HG02623 (cell line): ENCODE measurements around the gene BAX.

Source experiments
- ATAC-seq: cut with Tn5 transposase; IDR thresholded peaks from one replicate; pipeline ENCODE4 v1.9.1; 2021; ENCODE audit warnings: moderate library complexity; ENCODE audit not compliant: unreplicated experiment

The BAX gene

GRCh38 chr19:48928164-48929025, 26.3 kb upstream of the BAX start:
- ATAC-seq: no peak

GRCh38 chr19:48933382-48933932, 21.2 kb upstream of the BAX start, which contains the start of gene DHDH:
DHDH (plus strand) TSS chr19:48933699; CDS start chr19:48933722, 23 bp downstream.
- ATAC-seq: no peak

DNA sequence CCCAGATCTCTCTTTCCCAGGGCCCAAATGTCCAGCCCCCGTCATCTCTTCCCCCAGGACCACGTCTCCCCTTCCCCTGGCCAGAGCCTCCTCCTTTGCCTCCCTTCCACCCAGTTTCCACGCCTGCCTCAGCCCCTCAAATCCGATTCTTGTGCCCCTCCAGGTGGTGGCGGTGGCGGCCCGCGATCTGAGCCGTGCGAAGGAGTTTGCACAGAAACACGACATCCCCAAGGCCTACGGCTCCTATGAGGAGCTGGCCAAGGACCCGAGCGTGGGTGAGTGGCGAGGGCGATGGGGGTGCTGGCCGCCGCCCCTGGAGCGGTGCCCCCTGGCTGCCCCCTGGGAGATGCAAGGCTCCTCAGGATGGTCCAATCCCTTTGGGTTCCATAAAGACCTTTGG, 19.8 kb upstream of the BAX start:
- ATAC-seq: no peak

DNA sequence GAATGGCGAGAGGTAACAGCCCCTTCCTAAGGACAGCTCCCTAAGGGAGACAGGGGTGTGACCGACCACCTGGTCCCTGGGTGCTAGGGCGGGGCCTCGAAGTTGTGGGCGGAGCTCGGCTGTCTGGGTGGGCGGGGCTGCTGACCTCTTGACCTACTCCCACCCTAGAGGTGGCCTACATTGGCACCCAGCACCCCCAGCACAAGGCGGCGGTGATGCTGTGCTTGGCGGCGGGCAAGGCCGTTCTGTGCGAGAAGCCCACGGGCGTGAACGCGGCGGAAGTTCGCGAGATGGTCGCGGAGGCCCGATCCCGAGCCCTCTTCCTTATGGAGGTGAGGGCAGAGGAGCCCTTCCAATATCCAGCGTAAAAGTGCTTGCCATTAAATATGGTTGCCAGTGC, 18.8 kb upstream of the BAX start:
- ATAC-seq: no peak

- ATAC-seq: no peak
These were observed 16.4 kb upstream of the BAX start for GRCh38 chr19:48938256-48938655.

- no peak for ATAC-seq
These were observed 13.8 kb upstream of the BAX start for GRCh38 chr19:48940902-48941301.

DNA sequence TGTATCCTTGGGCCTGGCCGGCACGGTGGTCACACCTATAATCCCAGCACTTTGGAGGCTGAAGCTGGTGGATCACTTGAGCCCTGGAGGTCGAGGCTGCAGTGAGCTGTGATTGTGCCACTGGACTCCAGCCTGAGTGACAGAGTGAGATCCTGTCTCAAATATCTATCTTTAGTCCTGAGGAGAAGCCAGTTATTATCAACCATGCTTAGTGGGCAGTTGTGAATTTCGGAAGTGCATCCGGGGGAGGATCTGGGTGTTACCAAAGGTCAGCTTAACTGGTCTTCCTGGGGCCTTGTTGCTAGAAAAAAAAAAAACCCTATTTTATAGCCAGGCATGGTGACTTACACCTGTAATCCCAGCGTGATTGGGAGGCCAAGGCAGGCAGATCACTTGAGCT, 11.6 kb upstream of the BAX start:
- ATAC-seq: no peak

DNA sequence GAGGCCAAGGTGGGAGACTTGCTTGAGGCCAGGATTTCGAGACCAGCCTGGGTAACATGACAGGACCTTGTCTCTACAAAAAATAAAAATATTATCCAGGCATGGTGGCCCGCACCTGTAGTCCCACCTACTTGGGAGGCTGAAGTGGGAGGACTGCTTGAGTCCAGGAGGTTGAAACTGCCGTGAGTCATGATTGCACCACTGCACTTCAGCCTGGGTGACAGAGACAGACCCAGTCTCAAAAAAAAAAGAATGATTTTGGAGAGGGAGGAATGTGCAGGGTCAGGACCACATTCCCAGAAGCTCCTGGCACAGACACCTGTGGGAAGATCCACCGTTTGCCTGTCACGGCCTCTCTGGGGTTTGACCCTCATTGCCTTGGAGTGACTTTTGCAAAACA, 9.3 kb upstream of the BAX start:
- no peak for ATAC-seq

- ATAC-seq: no peak
These were observed 8.9 kb upstream of the BAX start for GRCh38 chr19:48945817-48946216.

DNA sequence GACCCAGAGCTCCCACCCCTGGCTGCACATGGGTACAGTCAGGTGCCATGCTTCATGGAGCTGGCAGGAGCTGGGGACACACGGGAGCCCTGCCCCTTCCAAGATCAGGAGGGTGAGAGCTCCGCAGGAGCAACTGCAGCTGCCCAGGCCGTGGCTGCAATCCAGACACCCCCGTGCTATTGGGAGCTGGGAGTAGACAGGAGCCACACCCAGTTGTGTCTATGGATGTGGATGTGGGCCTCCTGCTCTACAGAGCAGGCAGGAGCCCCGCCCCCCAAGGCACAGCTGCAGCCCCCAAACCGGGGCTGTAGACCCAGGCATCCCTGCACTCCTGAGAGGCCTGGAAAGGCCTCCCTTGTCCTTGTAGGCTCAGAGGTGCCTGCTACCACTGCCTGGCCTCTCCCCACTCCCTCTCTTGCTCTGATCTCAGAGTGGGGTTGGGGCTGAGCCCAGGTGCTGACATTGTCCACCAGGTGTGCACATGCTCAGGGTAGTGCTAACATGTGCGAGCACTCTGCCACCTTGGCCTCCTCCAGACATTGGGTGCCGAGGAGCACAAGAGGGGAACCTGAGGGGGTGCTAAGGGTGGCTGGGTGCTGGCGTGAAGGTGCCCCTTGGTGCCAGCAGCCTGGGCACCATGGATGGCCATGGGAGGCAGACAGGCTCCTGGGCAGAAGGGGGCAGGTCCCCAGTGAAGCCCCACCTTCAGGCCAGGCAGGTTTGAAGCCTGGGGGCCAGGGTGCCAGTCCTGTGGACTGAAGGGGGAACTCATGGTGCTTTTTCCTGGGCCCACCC, 8.0 kb upstream of the BAX start:
- no peak for ATAC-seq

GRCh38 chr19:48947258-48947542, 7.5 kb upstream of the BAX start:
- ATAC-seq: no peak

DNA sequence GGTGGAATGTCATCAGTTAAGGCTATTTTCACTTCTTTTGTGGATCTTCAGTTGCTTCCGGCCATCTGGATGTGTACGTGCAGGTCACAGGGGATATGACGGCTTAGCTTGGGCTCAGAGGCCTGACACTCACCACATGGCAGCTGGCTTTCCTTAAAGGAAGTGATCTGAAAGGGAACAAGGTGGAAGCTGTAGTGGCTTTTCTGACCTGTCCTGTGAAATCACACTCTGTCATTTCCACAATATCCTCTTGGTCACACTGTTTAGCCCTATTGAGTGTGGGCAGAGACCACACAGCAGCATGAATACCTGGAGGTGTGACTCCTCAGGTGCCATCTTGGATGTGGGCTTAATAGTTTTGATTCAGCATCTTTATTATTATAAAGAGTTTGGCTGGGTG, 4.5 kb upstream of the BAX start:
- no peak for ATAC-seq

- ATAC-seq: no peak
These were observed 3.7 kb upstream of the BAX start for GRCh38 chr19:48950830-48951519.

DNA sequence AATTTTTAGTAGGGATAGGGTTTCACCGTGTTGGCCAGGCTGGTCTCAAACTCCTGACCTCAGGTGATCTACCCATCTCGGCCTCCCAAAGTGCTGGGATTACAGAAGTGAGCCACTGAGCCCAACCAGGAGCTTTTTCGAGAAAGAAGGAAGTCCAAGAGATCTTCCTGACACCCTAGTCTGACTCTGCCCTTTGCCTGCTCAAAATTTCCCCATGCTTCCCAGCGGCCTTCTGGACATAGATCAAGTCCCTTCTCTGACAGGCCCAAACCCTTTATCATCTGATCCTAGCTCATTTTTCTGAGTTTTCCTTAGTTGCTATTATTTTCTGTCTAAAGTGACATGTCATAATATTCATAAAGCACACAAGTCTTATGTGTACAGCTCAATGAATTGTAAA, 1.5 kb upstream of the BAX start:
- no peak for ATAC-seq

- no peak for ATAC-seq
These were observed 583 bp upstream of the BAX start for GRCh38 chr19:48953990-48954594.

- no peak for ATAC-seq
These were observed 758 bp downstream of the BAX start for GRCh38 chr19:48955308-48955958.

DNA sequence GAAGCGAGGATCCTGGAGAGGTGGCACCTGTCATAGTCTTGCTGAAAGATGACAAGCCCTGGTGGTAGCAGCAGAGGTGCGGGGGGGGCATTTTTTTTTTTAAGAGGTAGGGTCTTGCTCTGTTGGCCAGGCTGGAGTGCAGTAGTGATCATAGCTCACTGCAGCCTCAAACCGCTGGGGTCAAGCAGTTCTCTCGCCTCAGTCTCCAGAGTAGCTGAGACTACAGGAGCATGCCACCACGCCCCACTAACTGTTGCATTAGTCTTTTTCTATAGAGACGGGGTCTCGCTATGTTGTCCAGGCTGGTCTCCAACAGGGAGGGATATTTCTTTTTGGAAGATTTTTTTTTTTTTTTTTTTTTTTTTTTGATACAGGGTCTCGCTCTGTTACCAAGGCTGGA, 3.3 kb downstream of the BAX start:
- ATAC-seq: no peak

- no peak for ATAC-seq
These were observed 4.9 kb downstream of the BAX start for GRCh38 chr19:48959341-48960239.

DNA sequence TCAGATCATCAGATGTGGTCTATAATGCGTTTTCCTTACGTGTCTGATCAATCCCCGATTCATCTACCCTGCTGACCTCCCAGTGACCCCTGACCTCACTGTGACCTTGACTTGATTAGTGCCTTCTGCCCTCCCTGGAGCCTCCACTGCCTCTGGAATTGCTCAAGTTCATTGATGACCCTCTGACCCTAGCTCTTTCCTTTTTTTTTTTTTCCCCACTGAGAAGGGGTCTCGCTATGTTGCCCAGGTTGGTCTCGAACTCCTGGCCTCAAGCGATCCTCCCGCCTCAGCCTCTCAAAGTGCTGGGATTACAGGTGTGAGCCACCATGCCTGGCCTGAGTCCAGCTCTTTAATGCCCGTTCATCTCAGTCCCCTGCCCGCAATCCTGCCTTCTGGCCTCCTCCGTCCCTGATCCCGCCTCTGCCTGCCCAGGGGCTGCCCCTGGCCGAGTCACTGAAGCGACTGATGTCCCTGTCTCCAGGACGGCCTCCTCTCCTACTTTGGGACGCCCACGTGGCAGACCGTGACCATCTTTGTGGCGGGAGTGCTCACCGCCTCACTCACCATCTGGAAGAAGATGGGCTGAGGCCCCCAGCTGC, 6.5 kb downstream of the BAX start:
- ATAC-seq: no peak
